H9 (cell line): ENCODE results near the gene GRID2. TPM values are rescaled to one million over a fixed set of nuclear protein-coding genes. Genes with fewer than 3 reads are reported as not detected.

ENCODE experiments used
- DNase-seq: peaks from one replicate; pipeline ENCODE4 v3.0.0-alpha.2; 2017
- H2AFZ ChIP-seq: one replicate; pipeline ENCODE4 v1.6.1; 2013; ENCODE audit warnings: mild to moderate bottlenecking, low read length, control low read depth, moderate library complexity
- H2AK5ac ChIP-seq: 2 replicates; pipeline ENCODE4 v1.6.1; 2013; ENCODE audit warnings: low read length, control low read depth, mixed read lengths; ENCODE audit not compliant: insufficient read length
- H2BK120ac ChIP-seq: one replicate; pipeline ENCODE4 v1.6.1; 2013; ENCODE audit warnings: low read depth, mild to moderate bottlenecking, low read length, control low read depth, inconsistent platforms; ENCODE audit not compliant: poor library complexity, severe bottlenecking
- H2BK12ac ChIP-seq: 2 replicates; pipeline ENCODE4 v1.6.1; 2013; ENCODE audit warnings: low read length, control low read depth, mixed read lengths, low read depth; ENCODE audit not compliant: insufficient read length
- H2BK15ac ChIP-seq: 2 replicates; pipeline ENCODE4 v1.6.1; 2013; ENCODE audit warnings: low read depth, low read length, control low read depth
- H2BK20ac ChIP-seq: one replicate; pipeline ENCODE4 v1.6.1; 2013; ENCODE audit warnings: low read depth, mild to moderate bottlenecking, low read length, control low read depth, inconsistent platforms; ENCODE audit not compliant: poor library complexity, severe bottlenecking
- H2BK5ac ChIP-seq: 2 replicates; pipeline ENCODE4 v1.6.1; 2013; ENCODE audit warnings: low read length, control low read depth, mixed read lengths; ENCODE audit not compliant: insufficient read length
- H3K14ac ChIP-seq: 2 replicates; pipeline ENCODE4 v1.6.1; 2013; ENCODE audit warnings: low read length, control low read depth; ENCODE audit not compliant: insufficient read depth
- H3K18ac ChIP-seq: 2 replicates; pipeline ENCODE4 v1.6.1; 2013; ENCODE audit warnings: low read depth, mild to moderate bottlenecking, mixed read lengths, low read length, control low read depth; ENCODE audit not compliant: insufficient read length
- H3K23ac ChIP-seq: 2 replicates; pipeline ENCODE4 v1.6.1; 2013; ENCODE audit warnings: low read length, control low read depth, mixed read lengths, low read depth; ENCODE audit not compliant: insufficient read length
- H3K23me2 ChIP-seq: 2 replicates; pipeline ENCODE4 v1.6.1; 2013; ENCODE audit warnings: low read depth, mild to moderate bottlenecking, mixed read lengths, low read length, control low read depth; ENCODE audit not compliant: insufficient read length, poor library complexity, severe bottlenecking
- H3K27ac ChIP-seq: 2 replicates; pipeline ENCODE4 v1.5.1; 2013; ENCODE audit warnings: low read length, control low read depth, mixed read lengths, low read depth; ENCODE audit not compliant: insufficient read length
- H3K27me3 ChIP-seq: 2 replicates; pipeline ENCODE4 v1.6.1; 2013; ENCODE audit warnings: low read length, control low read depth, inconsistent platforms; ENCODE audit not compliant: insufficient read depth
- H3K4ac ChIP-seq: 2 replicates; pipeline ENCODE4 v1.6.1; 2013; ENCODE audit warnings: low read depth, mild to moderate bottlenecking, control low read depth, inconsistent platforms, low read length, moderate library complexity
- H3K4me1 ChIP-seq: 2 replicates; pipeline ENCODE4 v1.6.1; 2013; ENCODE audit warnings: low read length, control low read depth, inconsistent platforms; ENCODE audit not compliant: insufficient read depth
- H3K4me2 ChIP-seq: 2 replicates; pipeline ENCODE4 v1.6.1; 2013; ENCODE audit warnings: low read length, control low read depth, mixed read lengths; ENCODE audit not compliant: insufficient read length, insufficient read depth
- H3K56ac ChIP-seq: 2 replicates; pipeline ENCODE4 v1.6.1; 2013; ENCODE audit warnings: low read depth, mild to moderate bottlenecking, mixed read lengths, low read length, control low read depth; ENCODE audit not compliant: insufficient read length
- H3K79me1 ChIP-seq: 2 replicates; pipeline ENCODE4 v1.6.1; 2013; ENCODE audit warnings: low read depth, mild to moderate bottlenecking, moderate library complexity, low read length, control low read depth, inconsistent platforms; ENCODE audit not compliant: insufficient read depth, poor library complexity, severe bottlenecking
- H3K79me2 ChIP-seq: 2 replicates; pipeline ENCODE4 v1.6.1; 2013; ENCODE audit warnings: low read length, control low read depth, inconsistent platforms; ENCODE audit not compliant: insufficient read depth
- H3K9ac ChIP-seq: 2 replicates; pipeline ENCODE4 v1.6.1; 2013; ENCODE audit warnings: low read length, control low read depth, mixed read lengths; ENCODE audit not compliant: insufficient read length; ENCODE audit errors: extremely low read depth
- H3K9me3 ChIP-seq: one replicate; pipeline ENCODE4 v1.6.1; 2013; ENCODE audit warnings: low read depth, low read length, inconsistent platforms; ENCODE audit not compliant: control insufficient read depth
- H3T11ph ChIP-seq: one replicate; pipeline ENCODE4 v1.6.1; 2013; ENCODE audit warnings: mild to moderate bottlenecking, low read length, control low read depth, inconsistent platforms
- H4K20me1 ChIP-seq: one replicate; pipeline ENCODE4 v1.6.1; 2013; ENCODE audit not compliant: control insufficient read depth, insufficient read length, insufficient read depth
- H4K5ac ChIP-seq: 2 replicates; pipeline ENCODE4 v1.6.1; 2013; ENCODE audit warnings: low read depth, mild to moderate bottlenecking, mixed read lengths, low read length, control low read depth; ENCODE audit not compliant: insufficient read length
- H4K8ac ChIP-seq: replicated peaks from 2 replicates; pipeline ENCODE4 v1.6.1; 2013; ENCODE audit warnings: low read length, control low read depth, mixed read lengths, low read depth; ENCODE audit not compliant: insufficient read length
- H4K91ac ChIP-seq: 2 replicates; pipeline ENCODE4 v1.6.1; 2013; ENCODE audit warnings: low read depth, mild to moderate bottlenecking, moderate library complexity, mixed read lengths, low read length, control low read depth; ENCODE audit not compliant: insufficient read length
- H3K27ac Mint-ChIP-seq, 3 experiments: 2 replicates in 2 of 3; 3 replicates in 1 of 3; pipeline ENCODE4 v1.8.0; 2020 to 2021; ENCODE audit warnings: mixed read lengths in 3 of 3, mild to moderate bottlenecking in 1 of 3, moderate library complexity in 1 of 3
- H3K27me3 Mint-ChIP-seq: 2 replicates; pipeline ENCODE4 v1.8.0; 2021; ENCODE audit warnings: low read depth, mild to moderate bottlenecking, moderate library complexity, mixed read lengths
- H3K36me3 Mint-ChIP-seq, 3 experiments: 2 replicates in 2 of 3; 3 replicates in 1 of 3; pipeline ENCODE4 v1.8.0; 2020 to 2021; ENCODE audit warnings: low read depth in 3 of 3, mixed read lengths in 3 of 3; ENCODE audit not compliant: insufficient read depth in 1 of 3
- H3K4me1 Mint-ChIP-seq, 2 experiments: 2 replicates each; pipeline ENCODE4 v1.8.0; 2020; ENCODE audit warnings: mixed read lengths in 2 of 2
- H3K4me3 Mint-ChIP-seq, 2 experiments: 2 replicates in 1 of 2; 3 replicates in 1 of 2; pipeline ENCODE4 v1.8.0; 2020 to 2021; ENCODE audit warnings: mild to moderate bottlenecking in 2 of 2, mixed read lengths in 2 of 2, moderate library complexity in 1 of 2
- H3K9me3 Mint-ChIP-seq, 2 experiments: 2 replicates in 1 of 2; 3 replicates in 1 of 2; pipeline ENCODE4 v1.8.0; 2020; ENCODE audit warnings: mild to moderate bottlenecking in 2 of 2, mixed read lengths in 2 of 2, moderate library complexity in 1 of 2
- WGBS: extraction: QIAGEN DNeasy Blood & Tissue Kit; methylation state at CpG from one replicate; pipeline ENCODE4 v1.1.7; 2013; ENCODE audit warnings: missing lambda C conversion rate, low lambda C conversion rate, mixed read lengths; ENCODE audit not compliant: insufficient read length; ENCODE audit errors: extremely low coverage; 5-methylcytosine and 5-hydroxymethylcytosine counted together
- total RNA-seq: library from RNA; stranded (reverse); gene quantifications from 2 replicates; pipeline ENCODE4 v1.2.1, GENCODE V29; 2021
- TF ChIP-seq, protein P1 (sequence below): fragments of 200-600 bp; sonication (generic); conservative IDR thresholded peaks from 3 replicates; pipeline ENCODE4 v1.8.0; 2021; ENCODE audit warnings: antibody characterized with exemption, mild to moderate bottlenecking

Gene GRID2
- total RNA-seq, 1 experiment from 2014 or later: 21.8 TPM

DNA sequence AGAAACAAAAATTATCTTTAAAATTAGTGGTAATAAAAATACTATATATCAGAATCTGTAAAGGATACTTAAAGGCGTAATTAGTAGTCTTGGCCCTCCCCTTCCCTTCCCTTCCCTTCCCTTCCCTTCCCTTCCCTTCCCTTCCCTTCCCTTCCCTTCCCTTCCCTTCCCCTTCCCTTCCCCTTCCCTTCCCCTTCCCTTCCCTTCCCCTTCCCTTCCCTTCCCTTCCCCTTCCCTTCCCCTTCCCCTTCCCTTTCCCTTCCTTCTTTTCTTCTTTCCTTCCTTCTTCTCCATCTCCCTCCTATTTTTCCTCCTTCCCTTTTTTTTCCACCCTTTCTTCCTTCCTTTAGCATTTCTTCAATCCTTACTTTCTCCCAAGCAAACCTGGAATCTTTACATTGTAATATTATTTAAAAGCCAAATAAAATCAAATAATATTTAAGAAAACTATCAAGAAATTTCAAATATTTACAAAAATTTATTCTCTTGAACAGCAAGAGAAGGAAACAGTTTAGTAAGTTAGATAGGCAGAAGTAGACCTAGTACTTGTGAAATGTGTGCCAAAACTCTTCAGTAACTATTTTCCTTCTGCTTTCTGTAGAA lies 1145.0 kb downstream of the GRID2 start:
- Histone ChIP-seq H4K20me1 (no peaks in the 10 kb centered on the region), H3K18ac (no peak overlapping the region), H3K4me2 (no peak overlapping the region), H3K79me2 (no peaks in the 10 kb centered on the region), H2BK12ac (no peak overlapping the region), H2BK15ac (no peak overlapping the region), H3K14ac (no peak overlapping the region), H2BK20ac (no peak overlapping the region), H3K27me3 (no peaks in the 10 kb centered on the region), H3K4ac (no peak overlapping the region), H2AK5ac (no peak overlapping the region), H3K4me1 (no peaks in the 10 kb centered on the region), H3K27ac (no peak overlapping the region), H4K8ac (no peak overlapping the region), H2BK5ac (no peak overlapping the region), H4K91ac (no peak overlapping the region), H3K9me3 (no peaks in the 10 kb centered on the region), H3T11ph (no peak overlapping the region), H3K23me2 (no peaks in the 10 kb centered on the region), H3K79me1 (no peaks in the 10 kb centered on the region), H3K23ac (no peak overlapping the region), H2BK120ac (no peak overlapping the region), H3K56ac (no peak overlapping the region), H4K5ac (no peak overlapping the region), H2AFZ (no peak overlapping the region), H3K9ac (no peak overlapping the region)
- no peak for DNase-seq
- no CpG with 5 or more reads among the region's 1 CpG for WGBS
- TF ChIP-seq, protein P1, sequence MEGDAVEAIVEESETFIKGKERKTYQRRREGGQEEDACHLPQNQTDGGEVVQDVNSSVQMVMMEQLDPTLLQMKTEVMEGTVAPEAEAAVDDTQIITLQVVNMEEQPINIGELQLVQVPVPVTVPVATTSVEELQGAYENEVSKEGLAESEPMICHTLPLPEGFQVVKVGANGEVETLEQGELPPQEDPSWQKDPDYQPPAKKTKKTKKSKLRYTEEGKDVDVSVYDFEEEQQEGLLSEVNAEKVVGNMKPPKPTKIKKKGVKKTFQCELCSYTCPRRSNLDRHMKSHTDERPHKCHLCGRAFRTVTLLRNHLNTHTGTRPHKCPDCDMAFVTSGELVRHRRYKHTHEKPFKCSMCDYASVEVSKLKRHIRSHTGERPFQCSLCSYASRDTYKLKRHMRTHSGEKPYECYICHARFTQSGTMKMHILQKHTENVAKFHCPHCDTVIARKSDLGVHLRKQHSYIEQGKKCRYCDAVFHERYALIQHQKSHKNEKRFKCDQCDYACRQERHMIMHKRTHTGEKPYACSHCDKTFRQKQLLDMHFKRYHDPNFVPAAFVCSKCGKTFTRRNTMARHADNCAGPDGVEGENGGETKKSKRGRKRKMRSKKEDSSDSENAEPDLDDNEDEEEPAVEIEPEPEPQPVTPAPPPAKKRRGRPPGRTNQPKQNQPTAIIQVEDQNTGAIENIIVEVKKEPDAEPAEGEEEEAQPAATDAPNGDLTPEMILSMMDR: no peak
- no peak overlapping the region for H3K4me3 Mint-ChIP-seq
- no peaks in the 10 kb centered on the region for H3K9me3 Mint-ChIP-seq
- no peaks in the 10 kb centered on the region for H3K27me3 Mint-ChIP-seq
- peaks cover 7 to 10% of the 10 kb centered on the region in 2 experiments; a peak in 3 of 4 replicates for H3K4me1 Mint-ChIP-seq
- H3K36me3 Mint-ChIP-seq: no peaks in the 10 kb centered on the region
- no peak overlapping the region for H3K27ac Mint-ChIP-seq
